ENCODE results near the gene CKAP4.

DNA sequence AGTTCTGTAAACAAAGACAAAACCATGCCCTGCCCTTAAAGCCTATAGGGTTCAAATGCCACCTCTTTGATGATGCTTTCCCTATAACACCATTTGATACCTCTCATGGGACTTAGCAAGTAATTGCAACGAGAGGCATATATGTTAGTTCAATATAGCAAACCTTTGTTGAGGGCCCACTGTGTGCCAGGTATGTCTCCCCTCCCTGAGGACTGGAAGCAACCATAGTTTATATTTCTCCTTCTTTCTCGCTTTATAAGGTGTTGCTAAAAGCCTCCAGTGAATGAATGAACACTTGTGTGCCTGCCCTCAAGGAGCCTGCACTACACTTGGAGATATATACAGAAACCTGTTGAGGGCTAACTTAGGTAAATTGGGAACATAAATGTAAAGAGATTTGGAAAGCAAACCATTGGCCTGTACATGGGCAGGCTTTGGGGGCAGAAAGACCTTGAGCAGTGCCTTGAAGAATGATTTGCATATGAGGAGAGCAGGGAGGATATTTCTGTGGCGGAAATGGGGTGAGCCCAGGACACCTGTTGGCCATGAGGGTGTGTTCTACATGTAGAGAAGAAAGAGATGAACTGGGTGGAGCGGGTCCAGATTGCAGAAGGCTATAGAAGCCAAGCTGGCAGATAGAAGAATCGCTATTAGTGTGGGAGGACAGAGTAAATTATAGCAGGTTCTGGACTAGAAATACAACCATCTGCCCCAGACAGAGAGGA is 1.8 kb upstream of the CKAP4 start:
- no peak for TF ChIP-seq GATA2 (IDR thresholded peaks at IDR 0.05; ENCODE audit: low read depth, low read length)
- no peak for TF ChIP-seq GATA3 (IDR thresholded peaks at IDR 0.05; ENCODE audit: low read depth, low read length)

All from SH-SY5Y (cell line).